Astrocyte of the spinal cord (primary cell): ENCODE data around the gene PIP4K2A.

Experiments
- DNase-seq: peaks from one replicate; pipeline ENCODE4 v3.0.0; 2011; ENCODE audit warnings: low read depth, low spot score
- H3K4me3 ChIP-seq: 2 replicates; pipeline ENCODE4 v1.5.1; 2011; ENCODE audit warnings: low read depth, mild to moderate bottlenecking, low read length, moderate library complexity
- in situ Hi-C: cut with HindIII; loops from 2 replicates; pipeline ENCODE4 v1.10.0; 2017; ENCODE audit warnings: low sequenced_read_pairs
- TF ChIP-seq, protein P1 (sequence below): IDR thresholded peaks from 2 replicates; pipeline ENCODE4 v1.5.1; 2012; ENCODE audit warnings: low read depth, mild to moderate bottlenecking, low read length, inconsistent platforms

PIP4K2A gene

GRCh38 chr10:22583683-22584082, 130.7 kb downstream of the PIP4K2A start:
- TF ChIP-seq, protein P1, sequence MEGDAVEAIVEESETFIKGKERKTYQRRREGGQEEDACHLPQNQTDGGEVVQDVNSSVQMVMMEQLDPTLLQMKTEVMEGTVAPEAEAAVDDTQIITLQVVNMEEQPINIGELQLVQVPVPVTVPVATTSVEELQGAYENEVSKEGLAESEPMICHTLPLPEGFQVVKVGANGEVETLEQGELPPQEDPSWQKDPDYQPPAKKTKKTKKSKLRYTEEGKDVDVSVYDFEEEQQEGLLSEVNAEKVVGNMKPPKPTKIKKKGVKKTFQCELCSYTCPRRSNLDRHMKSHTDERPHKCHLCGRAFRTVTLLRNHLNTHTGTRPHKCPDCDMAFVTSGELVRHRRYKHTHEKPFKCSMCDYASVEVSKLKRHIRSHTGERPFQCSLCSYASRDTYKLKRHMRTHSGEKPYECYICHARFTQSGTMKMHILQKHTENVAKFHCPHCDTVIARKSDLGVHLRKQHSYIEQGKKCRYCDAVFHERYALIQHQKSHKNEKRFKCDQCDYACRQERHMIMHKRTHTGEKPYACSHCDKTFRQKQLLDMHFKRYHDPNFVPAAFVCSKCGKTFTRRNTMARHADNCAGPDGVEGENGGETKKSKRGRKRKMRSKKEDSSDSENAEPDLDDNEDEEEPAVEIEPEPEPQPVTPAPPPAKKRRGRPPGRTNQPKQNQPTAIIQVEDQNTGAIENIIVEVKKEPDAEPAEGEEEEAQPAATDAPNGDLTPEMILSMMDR: no peak
- H3K4me3 ChIP-seq: no peak overlapping the region
- in situ Hi-C loops: no loop called here
- no peak for DNase-seq

- no peak for DNase-seq
- no peak overlapping the region for H3K4me3 ChIP-seq
- in situ Hi-C loops: no loop called here
- TF ChIP-seq, protein P1: no peak
These were observed 132.9 kb downstream of the PIP4K2A start for GRCh38 chr10:22581461-22581860.

DNA sequence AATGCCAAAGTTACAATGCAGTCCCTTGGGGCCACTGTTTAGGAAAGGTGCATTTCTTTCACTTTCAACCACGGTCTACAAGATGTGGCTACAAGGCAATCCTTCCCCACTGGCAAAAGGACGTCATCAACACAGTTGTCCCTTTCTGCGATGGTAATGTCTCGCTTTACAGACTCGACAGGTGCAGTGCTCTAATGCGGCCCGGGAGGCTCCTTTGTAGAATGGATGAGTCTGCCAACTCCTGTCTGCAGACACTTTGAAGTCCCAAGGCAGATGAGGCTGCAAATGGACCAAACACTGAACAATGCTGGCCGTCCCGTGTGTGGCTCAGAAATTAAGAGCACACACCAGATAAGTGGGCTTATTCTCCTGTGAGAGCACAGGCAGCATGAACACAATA, 133.7 kb downstream of the PIP4K2A start:
- H3K4me3 ChIP-seq: no peak overlapping the region
- TF ChIP-seq, protein P1: no peak
- in situ Hi-C loops: no loop called here
- DNase-seq: no peak

DNA sequence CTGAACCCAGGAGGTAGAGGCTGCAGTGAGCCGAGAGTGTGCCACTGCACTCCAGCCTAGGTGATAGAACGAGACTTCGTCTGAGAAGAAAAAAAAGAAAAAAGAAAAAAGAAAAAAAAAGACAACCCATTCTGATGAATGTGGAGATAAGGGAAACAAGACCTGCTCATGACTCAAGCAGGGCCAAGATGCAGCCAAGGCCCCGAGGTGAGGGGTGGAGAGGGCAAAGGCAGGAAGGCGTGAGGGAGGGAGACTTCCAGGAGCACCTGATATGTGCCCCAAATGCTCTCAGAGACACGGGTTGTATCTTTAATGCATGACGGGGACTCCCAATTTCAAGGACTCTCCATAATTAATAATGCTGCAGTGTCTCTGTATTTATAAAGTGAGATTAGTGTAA, 134.6 kb downstream of the PIP4K2A start:
- no peak for DNase-seq
- H3K4me3 ChIP-seq: no peak overlapping the region
- in situ Hi-C loops: no loop called here
- TF ChIP-seq, protein P1: no peak

DNA sequence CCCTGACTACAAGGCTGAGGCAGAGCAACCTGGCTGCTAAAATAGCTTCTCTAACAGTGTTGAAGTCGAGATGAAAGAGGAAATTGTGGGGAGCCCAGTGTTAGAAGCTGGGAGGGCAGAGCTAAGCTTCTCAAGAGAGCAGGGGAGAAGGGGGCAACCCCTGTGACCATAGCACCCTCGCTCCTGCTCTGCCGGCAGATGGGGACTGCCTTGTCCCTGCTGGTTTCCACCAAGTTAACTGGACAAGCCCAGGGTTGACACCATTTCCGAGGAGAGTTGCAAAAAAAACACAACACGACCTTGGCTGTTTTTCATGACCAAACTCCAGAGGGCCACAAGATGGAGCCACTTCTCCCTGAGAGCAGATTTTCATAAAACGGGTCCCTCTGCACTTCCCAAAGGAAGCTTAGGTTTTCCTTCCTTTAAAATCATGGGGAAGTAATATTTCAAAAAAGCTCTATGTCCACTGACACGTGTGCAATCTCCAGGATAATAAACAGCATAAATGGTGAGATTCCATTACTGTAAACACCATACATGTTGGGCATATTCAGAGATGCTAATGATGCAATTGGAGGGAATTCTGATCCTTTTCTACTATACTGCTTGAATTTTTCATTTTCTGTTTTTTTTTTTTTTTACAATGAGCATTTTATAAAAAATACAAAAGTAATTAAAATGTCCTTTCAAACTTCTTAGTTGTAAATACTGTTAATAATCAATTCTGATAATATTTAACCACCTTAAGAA, 140.4 kb downstream of the PIP4K2A start:
- peak; percentile 23 for DNase-seq
- in situ Hi-C loops: no loop called here
- TF ChIP-seq, protein P1: peak; percentile 50
- no peak overlapping the region for H3K4me3 ChIP-seq

DNA sequence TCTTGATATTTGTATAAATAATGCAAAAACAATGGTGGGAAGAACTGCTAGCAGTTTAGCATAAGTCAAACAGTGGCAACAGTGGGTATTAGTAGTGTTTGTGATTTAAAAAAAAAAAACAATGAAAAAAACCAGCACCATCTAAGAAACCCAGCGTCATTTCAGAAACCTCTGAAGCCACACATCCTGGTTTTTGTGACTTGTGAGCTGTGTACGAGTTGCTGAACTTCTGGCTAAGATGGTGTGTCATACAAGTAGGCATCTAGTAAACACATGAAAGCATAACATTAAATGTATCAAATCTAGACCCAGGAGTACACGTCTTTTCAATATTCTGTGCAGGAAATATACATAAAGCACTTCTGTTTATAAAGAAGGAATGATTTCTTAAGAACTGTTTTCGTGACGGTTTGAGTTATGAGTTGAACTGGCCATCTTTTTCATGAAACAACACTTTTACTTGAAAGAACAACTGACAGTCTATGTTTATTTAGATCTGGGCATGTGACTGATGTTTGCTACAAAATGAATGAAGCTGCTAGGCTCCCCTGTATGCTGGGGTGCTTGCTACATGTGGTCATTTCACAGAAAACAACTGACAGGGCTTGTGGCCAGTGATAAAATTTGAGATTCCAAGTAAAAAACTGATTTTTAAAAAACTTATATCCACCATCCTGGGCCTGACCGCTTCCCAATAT, 143.5 kb downstream of the PIP4K2A start:
- in situ Hi-C loops: no loop called here
- no peak for DNase-seq
- no peak overlapping the region for H3K4me3 ChIP-seq
- TF ChIP-seq, protein P1: no peak
